Smooth muscle cell (in vitro differentiated cells): Measurements from ENCODE around the gene REG1A. TPM values are rescaled to one million over a fixed set of nuclear protein-coding genes. Genes with fewer than 3 reads are reported as not detected.

Experiments
- DNase-seq: peaks from one replicate; lab custom pipeline; 2025; ENCODE audit not compliant: unreplicated experiment; lab: John Stamatoyannopoulos, UW
- H2AFZ ChIP-seq: fragments of 200-600 bp; sonication (generic); 2 replicates; pipeline ENCODE4 v1.6.0; 2016; ENCODE audit warnings: antibody characterized with exemption, low read depth, mild to moderate bottlenecking
- H3F3A ChIP-seq: fragments of 200-600 bp; sonication (generic); 2 replicates; pipeline ENCODE4 v1.6.0; 2017; ENCODE audit warnings: antibody characterized with exemption, low read depth
- H3K27ac ChIP-seq: fragments of 200-600 bp; sonication (generic); 2 replicates; pipeline ENCODE4 v1.5.1; 2016; ENCODE audit warnings: low read depth, mild to moderate bottlenecking
- H3K27me3 ChIP-seq: fragments of 200-600 bp; sonication (generic); 2 replicates; pipeline ENCODE4 v1.6.1; 2016; ENCODE audit warnings: low read depth, mild to moderate bottlenecking
- H3K36me3 ChIP-seq: fragments of 200-600 bp; sonication (generic); 2 replicates; pipeline ENCODE4 v1.5.1; 2016; ENCODE audit warnings: low read depth
- H3K4me1 ChIP-seq: fragments of 200-600 bp; sonication (generic); 2 replicates; pipeline ENCODE4 v1.5.1; 2016; ENCODE audit warnings: low read depth
- H3K4me2 ChIP-seq: fragments of 200-600 bp; sonication (generic); 2 replicates; pipeline ENCODE4 v1.6.0; 2016; ENCODE audit warnings: mild to moderate bottlenecking
- H3K4me3 ChIP-seq: fragments of 200-600 bp; sonication (generic); 2 replicates; pipeline ENCODE4 v1.5.1; 2016; ENCODE audit warnings: mild to moderate bottlenecking
- H3K79me2 ChIP-seq: fragments of 200-600 bp; sonication (generic); 2 replicates; pipeline ENCODE4 v1.6.0; 2016; ENCODE audit warnings: low read depth, mild to moderate bottlenecking
- H3K9ac ChIP-seq: fragments of 200-600 bp; sonication (generic); 2 replicates; pipeline ENCODE4 v1.6.0; 2016; ENCODE audit warnings: low read depth
- H3K9me3 ChIP-seq: fragments of 200-600 bp; sonication (generic); replicated peaks from 2 replicates; pipeline ENCODE4 v1.5.1; 2016; ENCODE audit warnings: low read depth
- H4K20me1 ChIP-seq: fragments of 200-600 bp; sonication (generic); 2 replicates; pipeline ENCODE4 v1.6.0; 2016; ENCODE audit warnings: low read depth
- WGBS: methylation state at CpG from one replicate; pipeline ENCODE4 v1.1.7; 2016; ENCODE audit warnings: low lambda C conversion rate; 5-methylcytosine and 5-hydroxymethylcytosine counted together
- polyA plus RNA-seq: library from polyadenylated mRNA; unstranded; fragments of >200 nt; fragmentation: Nextera tagmentation; extraction: Ambion mirVana; gene quantifications from 2 replicates; pipeline ENCODE4 v1.2.1, GENCODE V29; 2016
- total RNA-seq: library from RNA; depleted of rRNA; stranded (reverse); fragments of >200 nt; gene quantifications from 2 replicates; pipeline ENCODE4 v1.2.3, GENCODE V29; 2014
- TF ChIP-seq, protein P1 (sequence below): fragments of 200-600 bp; sonication (generic); IDR thresholded peaks from 2 replicates; pipeline ENCODE4 v1.5.1; 2017; ENCODE audit warnings: borderline replicate concordance, mild to moderate bottlenecking, antibody characterized with exemption; ENCODE audit not compliant: insufficient read depth, poor library complexity, severe bottlenecking

The REG1A gene
- total and polyA plus RNA-seq, 2 experiments from 2014 or later: not detected

DNA sequence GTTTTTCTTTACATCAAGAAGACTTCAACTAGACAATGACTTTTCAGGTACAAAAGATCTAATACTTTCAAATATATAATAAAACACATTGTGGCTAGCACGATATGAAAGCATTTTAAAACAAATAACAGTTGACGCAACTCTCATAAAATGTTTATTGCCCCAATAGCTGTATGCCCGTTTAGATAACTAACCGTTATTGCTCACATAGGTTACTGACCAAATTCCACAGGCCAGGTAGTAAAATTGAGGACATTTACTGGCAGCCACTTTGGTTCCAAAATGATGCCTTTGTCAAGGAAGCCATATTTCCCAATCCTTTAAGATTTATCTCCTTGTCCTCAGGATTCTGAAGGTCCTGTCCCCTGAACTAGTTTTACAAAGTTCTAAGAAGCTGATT is 29.6 kb upstream of the REG1A start:
- H2AFZ ChIP-seq: no peak overlapping the region
- no peaks in the 10 kb centered on the region for H3K27me3 ChIP-seq
- 86% methylated on average over 4 of the region's 4 CpGs for WGBS
- no peak overlapping the region for H3K9ac ChIP-seq
- H3K9me3 ChIP-seq: no peaks in the 10 kb centered on the region
- H3K4me1 ChIP-seq: no peaks in the 10 kb centered on the region
- no peak overlapping the region for H3K4me2 ChIP-seq
- H4K20me1 ChIP-seq: no peaks in the 10 kb centered on the region
- H3K36me3 ChIP-seq: no peaks in the 10 kb centered on the region
- TF ChIP-seq, protein P1, sequence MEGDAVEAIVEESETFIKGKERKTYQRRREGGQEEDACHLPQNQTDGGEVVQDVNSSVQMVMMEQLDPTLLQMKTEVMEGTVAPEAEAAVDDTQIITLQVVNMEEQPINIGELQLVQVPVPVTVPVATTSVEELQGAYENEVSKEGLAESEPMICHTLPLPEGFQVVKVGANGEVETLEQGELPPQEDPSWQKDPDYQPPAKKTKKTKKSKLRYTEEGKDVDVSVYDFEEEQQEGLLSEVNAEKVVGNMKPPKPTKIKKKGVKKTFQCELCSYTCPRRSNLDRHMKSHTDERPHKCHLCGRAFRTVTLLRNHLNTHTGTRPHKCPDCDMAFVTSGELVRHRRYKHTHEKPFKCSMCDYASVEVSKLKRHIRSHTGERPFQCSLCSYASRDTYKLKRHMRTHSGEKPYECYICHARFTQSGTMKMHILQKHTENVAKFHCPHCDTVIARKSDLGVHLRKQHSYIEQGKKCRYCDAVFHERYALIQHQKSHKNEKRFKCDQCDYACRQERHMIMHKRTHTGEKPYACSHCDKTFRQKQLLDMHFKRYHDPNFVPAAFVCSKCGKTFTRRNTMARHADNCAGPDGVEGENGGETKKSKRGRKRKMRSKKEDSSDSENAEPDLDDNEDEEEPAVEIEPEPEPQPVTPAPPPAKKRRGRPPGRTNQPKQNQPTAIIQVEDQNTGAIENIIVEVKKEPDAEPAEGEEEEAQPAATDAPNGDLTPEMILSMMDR: no peak
- no peak for DNase-seq
- H3K4me3 ChIP-seq: no peak overlapping the region
- H3K27ac ChIP-seq: no peak overlapping the region
- no peaks in the 10 kb centered on the region for H3K79me2 ChIP-seq
- no peaks in the 10 kb centered on the region for H3F3A ChIP-seq

DNA sequence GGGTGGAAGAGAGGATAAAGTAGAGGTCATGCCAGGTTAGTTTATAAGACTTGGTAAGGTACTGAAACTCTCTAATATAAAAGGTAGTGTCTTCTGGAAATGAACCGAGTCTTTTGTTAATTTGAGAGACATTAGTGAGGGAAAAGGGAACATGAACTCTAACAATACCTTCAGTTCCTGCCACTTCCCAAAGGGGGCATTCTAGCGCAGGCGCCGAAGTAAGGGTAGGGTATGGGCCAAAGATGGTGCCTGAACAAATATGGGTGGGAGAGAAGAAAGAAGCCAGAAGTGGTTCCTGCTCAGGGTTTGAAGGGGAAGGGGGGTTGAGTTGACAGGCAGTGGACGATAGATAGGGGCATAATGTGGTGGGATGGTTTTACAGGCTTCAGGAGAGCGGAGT is 22.4 kb upstream of the REG1A start:
- WGBS: 95% methylated on average over 6 of the region's 6 CpGs
- Histone ChIP-seq H3K79me2 (no peaks in the 10 kb centered on the region), H3K4me1 (no peaks in the 10 kb centered on the region), H3F3A (no peaks in the 10 kb centered on the region), H3K9ac (no peak overlapping the region), H3K27ac (no peak overlapping the region), H3K9me3 (peaks cover 7% of the 10 kb centered on the region), H3K36me3 (no peaks in the 10 kb centered on the region), H3K27me3 (no peaks in the 10 kb centered on the region), H4K20me1 (no peaks in the 10 kb centered on the region), H2AFZ (no peak overlapping the region), H3K4me2 (no peak overlapping the region), H3K4me3 (no peak overlapping the region)
- no peak for DNase-seq
- TF ChIP-seq, protein P1: no peak

DNA sequence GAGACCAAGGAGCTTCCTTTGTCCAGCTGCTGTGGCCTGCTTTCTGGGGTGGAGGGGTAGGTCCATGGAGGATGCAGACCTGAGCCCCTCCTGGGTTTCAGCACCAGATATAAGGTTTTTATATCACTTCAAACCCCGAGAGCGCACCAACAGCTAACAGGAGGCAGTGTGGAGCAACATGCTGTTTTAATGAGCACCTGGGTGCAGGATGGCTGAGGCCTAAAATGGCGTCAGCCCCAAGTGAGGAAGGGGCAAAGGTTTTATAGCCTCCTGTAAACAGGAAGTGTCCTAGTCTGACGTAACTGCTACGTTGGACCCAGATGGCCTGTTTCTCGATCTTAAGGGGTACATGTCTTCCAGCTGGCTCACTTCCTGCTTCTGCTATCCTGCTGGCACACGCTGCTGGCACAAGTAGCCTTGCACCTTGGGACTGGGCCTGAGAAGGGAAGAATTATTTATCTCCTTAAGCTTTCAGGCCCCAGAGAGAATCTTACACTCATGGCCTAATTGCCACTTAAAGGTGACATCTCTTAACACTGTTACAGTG is 21.1 kb upstream of the REG1A start:
- TF ChIP-seq, protein P1: no peak
- H3K79me2 ChIP-seq: no peaks in the 10 kb centered on the region
- peaks cover 7% of the 10 kb centered on the region for H3K9me3 ChIP-seq
- H3K4me1 ChIP-seq: no peaks in the 10 kb centered on the region
- no peak overlapping the region for H2AFZ ChIP-seq
- H3K4me2 ChIP-seq: no peak overlapping the region
- H3K27ac ChIP-seq: no peak overlapping the region
- H3K4me3 ChIP-seq: no peak overlapping the region
- H3K9ac ChIP-seq: no peak overlapping the region
- no peaks in the 10 kb centered on the region for H3K36me3 ChIP-seq
- 84% methylated on average over 7 of the region's 7 CpGs for WGBS
- H3K27me3 ChIP-seq: no peaks in the 10 kb centered on the region
- H3F3A ChIP-seq: no peaks in the 10 kb centered on the region
- DNase-seq: no peak
- no peaks in the 10 kb centered on the region for H4K20me1 ChIP-seq

DNA sequence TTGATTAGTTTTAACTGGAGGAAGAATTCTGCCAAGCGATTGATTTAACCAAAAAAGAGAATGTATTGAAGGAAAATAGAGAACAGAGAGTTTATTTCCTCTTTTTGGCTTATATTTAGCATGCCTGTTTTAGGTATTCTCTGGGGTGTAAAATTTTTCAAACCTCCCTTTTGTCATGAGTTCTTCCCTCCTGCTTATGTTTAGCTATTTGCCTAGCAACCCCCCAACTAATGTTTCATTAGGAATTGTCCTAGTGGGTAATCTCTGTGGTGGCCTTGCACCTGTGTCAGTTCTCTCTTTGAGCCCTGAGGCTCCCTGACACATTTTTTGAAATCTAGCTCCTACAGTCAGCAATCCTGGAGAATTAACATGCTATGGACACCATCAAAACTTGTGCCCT is 20.0 kb upstream of the REG1A start:
- H3K9ac ChIP-seq: no peak overlapping the region
- H4K20me1 ChIP-seq: no peaks in the 10 kb centered on the region
- no peaks in the 10 kb centered on the region for H3F3A ChIP-seq
- H3K4me2 ChIP-seq: no peak overlapping the region
- H3K27me3 ChIP-seq: no peaks in the 10 kb centered on the region
- no peaks in the 10 kb centered on the region for H3K79me2 ChIP-seq
- no peak overlapping the region for H3K27ac ChIP-seq
- no peaks in the 10 kb centered on the region for H3K36me3 ChIP-seq
- H3K9me3 ChIP-seq: peaks cover 7% of the 10 kb centered on the region
- no peaks in the 10 kb centered on the region for H3K4me1 ChIP-seq
- 86% methylated on average over 1 of the region's 1 CpG for WGBS
- DNase-seq: no peak
- TF ChIP-seq, protein P1: no peak
- H3K4me3 ChIP-seq: no peak overlapping the region
- H2AFZ ChIP-seq: no peak overlapping the region
